GM19395 (cell line): ENCODE results near the gene EBF3.

Experiments
- ATAC-seq: cut with Tn5 transposase; IDR thresholded peaks from one replicate; pipeline ENCODE4 v1.9.1; 2021; ENCODE audit warnings: mild to moderate bottlenecking, moderate library complexity; ENCODE audit not compliant: unreplicated experiment

EBF3 gene

DNA sequence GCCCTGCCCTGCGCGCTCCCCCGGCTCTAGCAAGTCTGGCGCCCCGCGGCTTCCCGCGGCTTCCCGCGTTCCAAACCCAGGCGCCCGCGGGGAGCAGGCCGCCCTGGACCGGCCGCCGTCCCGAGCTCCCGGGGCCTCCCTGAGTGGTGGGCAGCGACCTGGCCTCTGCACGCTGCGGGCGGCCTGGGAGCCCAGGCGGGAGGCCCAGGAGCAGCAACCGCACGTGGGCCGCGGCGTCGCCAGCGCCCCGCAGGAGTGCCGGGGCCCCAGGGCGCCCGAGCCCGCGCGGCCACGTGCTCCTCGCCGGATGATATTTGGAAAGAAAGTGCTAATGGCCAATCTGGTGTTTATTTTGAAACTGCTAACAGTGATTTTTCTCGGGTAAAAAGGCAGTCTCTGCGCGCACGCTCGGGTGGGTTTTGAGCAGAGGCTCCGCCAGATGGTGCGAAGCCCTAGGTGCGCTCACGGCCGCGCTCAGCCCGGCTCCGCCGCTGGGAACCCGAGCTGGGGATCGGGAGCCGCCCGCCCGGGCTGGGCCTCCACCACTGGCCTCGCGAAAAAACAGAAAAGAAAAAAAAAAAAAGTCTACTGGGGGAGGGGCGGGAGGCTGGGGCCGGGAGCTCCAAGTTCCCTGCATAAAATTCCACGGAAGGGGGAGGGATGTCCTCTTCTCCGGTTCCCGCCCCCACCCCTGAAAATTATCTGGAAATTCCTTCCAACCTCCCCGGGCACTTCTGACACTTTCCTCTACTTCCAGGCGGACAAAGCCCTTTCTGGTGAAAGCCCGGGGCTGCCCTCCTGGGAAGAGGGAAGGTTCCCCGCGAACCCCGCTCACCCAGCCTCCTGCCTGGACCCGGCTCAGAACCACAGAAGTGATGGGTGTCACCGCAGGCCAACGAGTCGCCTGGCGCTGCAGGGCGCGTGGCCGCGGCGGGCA lies 4.3 kb downstream of the EBF3 start:
- ATAC-seq: no peak

DNA sequence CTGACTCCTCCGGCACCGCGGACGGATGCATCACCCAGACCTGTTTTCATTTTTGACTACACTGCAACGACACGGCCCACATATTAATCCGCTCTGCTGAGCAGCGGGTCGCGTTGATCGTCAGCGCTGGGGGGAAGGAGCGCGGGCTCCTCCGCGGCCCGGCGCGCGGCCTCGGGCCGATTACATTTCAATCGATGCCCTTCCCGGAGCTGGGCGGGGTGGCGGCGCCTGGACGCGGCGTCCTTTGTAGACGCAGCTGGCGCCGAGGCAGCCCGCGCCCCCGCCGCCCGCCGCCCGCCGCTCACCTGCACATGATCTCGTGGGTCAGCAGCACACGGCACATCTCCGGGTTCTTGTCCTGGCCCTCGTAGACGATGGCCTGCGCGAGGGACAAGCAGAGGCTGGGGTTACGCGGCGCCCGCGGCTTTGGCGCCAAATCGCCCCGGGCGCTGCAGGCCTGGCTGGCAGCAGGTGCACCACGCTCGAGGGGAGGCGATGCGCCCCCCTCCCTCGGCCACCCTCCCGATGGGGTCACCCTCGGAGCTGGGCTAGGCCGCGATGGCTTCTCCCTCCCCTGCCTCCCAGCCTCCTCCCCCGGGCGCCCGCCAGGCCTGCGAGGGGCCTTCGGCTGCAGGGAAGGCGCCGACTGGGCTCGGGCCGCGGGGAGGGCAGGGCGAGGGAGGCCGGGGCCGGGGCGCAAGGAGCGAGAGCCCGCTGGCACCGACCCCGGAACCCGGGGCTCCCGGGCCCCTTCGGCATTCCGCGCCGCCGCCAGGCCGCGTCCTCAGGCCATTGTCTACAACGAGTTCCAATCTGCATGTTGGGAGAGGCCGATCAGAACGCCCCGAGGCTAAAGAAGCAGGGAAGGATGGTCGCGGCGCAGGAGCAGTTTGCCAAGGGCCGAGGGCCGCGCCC lies 5.2 kb downstream of the EBF3 start:
- no peak for ATAC-seq

DNA sequence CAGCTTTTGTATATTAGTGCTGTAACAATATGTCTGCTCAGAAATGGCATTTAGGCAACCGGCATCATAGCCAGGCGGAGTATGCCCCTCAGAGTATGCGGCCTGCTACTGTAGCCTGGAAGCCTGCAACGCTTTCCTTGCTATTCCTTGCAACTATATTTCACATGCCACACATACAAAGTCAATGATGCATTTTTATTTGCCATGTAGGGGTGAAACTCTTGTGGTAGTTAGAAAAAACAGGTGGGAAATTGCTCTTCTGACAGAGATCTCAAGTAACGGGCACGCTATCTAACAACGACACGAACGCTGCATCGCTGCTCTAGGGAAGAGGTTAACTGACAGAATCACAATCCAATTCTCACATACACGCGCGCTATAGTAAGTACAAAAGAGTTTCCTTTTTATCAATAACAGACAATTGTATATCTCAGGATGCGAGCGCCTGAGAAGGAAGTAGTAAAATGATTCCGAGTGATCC lies 5.9 kb downstream of the EBF3 start:
- no peak for ATAC-seq

DNA sequence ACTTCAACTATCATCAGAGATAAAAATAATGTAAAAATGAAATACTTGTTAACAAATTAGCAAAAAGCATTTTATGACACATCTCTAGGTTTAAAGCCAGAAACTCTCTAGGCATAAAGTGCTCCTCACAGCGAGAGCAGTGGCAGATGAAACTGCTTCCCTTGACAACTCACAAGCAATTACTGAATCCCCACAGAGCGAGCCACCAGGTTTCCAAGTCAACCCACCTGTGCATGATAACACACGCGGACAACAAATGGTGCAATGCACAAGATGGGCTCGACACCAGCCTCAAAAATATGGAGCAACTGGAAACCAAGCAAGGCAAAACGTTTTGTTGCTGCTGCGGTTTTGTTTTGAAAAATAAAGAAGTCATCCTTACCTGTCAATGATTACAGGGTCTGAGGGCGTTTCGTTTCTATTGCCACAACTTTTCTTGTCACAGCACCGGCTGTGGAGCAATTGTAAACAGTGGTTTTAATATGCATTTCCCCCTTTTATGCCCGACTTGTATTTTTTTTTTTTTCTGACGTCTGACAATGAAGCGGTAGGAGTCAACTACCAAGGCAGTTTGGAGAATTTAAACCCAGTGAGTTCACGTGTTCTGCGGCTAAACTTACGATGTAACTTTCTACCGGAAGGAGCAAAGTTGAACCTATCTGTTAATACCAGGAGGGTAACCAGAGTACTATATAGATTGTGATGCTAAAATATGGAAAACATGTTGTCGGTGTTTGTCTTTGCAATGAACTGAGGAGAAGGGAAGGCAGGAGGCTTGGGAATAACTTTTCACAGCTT lies 7.0 kb downstream of the EBF3 start:
- no peak for ATAC-seq

DNA sequence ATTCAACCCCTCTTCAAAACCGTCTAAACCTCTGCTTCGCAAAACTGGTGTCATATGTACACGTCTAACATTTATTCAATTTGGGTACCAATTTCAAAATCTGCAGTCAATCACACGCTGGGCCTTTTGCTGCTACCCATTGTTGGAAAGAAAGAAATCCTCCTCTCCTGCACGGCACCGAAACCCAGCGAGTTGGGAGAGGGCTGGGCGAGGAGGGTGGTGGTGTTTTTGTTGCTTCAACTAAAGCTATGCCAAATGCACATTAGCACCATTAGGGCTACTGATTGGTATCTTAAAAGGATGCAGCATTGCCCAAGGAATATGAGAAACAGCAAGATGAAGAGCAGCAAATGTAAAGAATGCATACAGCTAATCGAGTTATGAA lies 7.8 kb downstream of the EBF3 start:
- no peak for ATAC-seq

DNA sequence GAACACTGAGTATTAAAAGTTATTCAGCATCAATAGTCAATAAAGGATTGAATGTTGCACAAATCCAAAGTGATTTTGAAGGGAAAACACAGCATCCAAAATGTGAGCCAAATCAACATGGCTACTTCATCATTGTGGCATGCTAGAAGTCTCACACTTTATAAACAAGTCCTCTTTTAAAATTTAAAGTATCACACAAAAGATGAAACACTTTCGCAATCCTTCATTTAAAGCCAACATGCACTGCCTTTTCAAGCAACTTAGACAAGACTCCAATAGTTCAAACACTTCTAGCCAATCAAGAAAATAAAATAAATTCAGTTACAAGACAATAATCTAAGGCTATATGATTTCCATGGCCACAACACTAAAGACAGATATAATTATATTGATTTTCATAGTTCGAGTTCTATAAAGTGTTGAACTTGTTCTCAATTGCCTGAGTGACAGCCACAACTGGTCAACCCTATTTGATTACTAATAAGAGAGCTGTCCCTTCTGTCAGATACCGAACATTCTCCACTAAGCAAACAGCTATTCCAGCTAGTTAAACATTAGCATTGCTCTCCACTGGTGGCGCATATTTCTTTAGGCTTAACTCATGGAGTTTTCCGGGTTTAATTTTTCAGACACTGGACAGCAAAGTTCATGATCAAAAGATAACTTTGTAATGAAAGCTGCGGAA lies 8.3 kb downstream of the EBF3 start:
- no peak for ATAC-seq

DNA sequence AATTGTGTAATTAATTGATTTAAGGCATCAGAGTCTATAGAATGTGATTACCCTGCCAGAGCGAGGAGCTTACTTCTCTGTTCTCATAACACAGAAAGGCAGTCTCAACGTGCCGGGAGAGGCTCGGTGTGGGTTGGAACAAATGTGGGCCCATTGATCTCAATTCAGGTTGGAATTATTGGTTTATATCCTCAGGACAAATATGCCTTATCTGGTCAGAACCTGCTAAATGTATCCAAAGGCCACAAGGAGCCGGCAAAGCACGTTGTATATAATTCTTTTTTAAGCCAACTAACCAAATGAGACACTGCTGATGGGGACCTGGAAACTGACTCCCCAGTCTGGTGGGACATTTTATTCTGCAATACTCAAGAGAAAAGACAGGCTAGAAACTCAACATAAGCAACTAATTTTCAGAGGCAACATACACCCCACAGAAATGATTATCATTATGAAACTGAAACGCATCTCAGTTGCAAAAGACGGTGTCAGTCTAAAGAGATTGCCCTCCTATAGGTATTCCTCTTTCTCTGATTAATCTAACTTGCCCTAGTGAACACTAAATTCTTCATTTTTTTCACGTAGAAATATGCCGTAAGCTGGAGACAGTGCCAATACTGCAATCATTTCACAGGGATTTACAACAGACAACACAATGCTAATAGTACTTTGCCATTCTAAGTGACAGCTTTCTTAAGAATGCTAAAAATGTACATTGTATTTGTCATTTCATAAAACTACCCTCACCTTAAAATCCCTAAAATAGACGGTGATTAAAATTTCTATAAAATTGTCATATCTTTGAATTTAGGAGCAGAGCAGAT lies 9.4 kb downstream of the EBF3 start:
- ATAC-seq: no peak

DNA sequence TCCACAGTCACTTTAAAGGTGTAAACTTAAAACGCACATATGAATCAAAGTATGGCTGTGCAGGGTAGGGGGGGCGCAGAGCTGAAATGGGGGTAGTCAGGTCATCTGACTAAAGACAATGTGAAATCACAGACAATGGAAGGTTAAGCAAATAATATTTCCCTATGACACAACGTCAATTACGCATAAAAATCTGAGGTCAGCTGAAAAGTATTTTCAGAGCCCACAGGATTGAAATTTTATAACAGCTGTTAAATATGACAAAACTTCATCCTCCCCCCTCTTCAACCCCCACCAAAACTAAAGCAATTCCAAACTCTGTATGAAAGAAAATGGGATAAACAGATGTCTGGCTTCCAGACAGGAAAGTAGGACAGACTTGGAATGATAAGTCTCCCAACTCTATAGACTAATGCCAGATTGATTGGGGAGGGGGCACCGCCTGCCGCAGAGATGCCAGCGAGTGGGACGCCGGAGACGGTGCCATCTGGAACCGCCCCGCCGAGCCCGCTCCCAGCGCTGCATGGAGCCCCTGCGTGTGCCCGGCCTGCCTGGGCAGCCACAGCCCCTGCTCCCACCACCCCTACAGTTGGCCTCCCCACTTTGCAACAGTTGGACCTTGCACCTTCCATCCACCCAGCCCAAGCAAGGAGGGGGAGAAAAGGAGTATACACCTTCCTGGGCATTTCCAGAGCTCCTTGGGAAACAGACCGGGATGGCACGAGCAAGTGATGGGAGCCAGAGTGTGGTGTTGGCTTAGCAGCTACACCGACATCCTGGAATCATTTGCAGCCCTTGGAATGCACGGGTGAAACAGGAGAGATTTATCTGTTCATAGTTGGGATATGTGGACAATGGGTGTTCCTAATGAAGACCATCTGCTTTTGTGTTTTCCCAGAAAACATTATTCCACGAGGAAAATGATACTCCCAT lies 10.7 kb downstream of the EBF3 start:
- ATAC-seq: no peak

DNA sequence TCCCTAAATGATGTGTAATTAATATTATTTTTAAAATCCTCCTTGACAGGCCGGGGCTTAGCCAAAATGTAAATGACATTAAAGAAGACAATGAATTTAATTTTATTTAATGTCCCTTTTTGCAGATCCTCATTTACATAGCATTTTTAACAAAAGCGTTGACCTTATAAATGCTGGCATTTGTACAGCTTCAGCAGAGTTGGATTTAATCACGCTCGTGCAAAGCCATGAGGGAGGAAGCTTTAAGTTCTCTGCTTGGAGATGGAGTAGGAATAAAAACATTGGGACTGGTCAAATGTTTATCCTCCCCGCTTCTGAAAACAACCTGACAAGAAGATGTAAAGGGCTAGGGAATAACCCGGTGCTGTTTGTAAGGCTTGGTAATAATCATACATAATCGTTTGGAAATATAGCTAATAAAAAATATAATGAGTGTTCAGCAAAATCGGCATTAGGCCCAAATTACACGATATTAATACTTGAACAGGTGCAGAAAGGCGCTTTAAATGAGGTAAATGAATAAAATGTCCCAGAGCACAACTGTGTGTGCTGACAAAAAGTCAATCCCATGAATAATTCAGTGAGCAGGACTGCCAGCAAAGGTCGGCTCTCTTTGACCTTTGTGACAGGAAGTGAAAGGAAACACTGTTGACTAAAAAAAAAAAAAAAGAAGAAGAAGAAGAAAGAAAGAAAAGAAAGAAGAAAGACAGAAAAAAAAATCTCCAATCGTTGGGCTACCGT lies 11.5 kb downstream of the EBF3 start:
- no peak for ATAC-seq

DNA sequence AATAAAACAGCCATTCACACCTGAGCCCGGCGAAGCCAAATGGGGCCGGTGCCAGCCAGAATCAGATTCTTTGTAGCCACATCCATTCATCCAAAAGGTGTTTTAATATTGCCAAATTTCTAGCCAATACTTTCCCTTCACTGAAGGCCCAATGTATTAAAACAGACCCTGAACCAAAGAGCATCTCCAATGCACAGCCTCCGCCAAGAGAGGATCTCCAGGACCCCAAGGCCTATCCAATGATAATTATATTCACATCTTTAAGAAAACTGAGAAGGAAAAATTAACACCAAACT lies 12.2 kb downstream of the EBF3 start:
- ATAC-seq: no peak

DNA sequence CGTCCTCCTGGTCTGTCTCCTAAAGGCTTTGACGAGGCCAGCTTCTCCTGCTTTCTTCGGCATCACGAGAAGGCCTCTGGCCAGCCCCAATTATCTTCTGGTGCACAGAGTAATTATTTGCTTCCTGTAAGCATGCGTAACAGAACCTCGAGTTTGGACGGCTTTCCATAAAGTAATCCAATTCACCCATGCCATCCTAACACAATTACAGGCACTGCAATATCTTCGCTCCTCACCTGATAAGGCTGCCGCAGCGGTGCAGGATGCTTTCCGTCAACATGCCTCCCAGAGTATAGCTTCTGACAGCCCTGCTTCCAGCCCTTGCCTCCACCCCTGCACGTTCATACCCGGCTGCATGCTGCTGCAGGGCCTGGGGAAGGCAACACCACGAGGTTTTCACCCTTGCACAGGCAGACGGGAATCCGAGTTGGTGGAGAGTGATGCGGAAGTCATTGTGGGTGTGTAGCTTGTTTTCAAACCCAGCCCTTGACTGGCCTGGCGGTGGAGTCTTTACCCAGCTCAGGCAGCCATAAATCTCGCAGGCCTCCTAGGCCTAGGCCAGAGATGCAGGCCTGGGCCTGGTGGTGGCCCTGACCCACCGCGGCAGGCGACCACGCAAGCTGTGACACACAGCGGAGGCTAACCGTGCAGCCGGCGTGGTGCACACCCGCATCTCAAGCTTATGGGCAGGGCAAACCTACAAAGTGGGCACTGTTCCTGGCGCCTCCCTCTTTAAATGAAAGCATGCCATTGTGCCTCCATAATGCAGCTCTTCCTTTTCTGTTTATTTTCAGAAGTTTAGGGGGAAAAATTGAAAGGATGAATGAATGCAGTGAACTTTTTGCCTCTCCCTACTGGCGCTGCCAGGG lies 12.7 kb downstream of the EBF3 start:
- no peak for ATAC-seq

DNA sequence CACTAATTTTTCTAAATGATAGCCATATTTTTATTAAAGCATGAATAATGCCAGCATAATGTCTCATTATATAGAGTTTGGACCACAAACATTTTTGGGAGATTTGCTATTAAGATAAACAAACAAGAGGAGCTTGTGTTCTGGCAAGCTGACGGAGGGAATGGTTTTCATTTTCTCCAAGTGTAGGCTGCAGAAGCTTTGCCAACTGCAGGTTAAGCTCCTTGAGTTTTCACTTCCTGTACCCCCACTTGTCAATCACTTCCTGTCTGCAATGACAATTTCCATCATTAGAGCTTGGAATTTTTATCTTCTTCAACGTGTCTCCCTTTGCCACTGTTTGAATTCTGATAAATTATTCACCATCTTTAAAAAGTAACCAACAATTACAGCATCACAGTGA lies 13.4 kb downstream of the EBF3 start:
- ATAC-seq: no peak

DNA sequence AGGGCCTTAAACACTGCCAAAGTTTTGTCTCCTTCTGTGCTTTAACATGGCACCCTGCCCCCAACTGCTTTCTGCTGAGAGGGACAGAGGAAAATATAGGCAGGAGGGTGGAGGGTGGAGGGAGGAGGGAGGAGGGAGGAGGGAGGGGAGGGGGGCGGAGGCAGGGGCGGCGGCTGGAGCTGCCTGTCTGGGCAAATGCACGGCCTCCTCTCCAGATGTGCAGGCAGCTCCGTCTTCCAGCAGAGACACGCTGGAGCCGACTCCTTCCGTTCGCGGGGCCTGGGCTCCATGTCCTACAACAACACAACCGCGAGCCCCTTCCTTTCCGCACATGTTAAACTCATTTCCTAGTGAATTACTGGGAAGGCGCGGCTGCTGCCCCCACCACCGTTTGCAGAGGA lies 14.2 kb downstream of the EBF3 start:
- ATAC-seq: no peak

DNA sequence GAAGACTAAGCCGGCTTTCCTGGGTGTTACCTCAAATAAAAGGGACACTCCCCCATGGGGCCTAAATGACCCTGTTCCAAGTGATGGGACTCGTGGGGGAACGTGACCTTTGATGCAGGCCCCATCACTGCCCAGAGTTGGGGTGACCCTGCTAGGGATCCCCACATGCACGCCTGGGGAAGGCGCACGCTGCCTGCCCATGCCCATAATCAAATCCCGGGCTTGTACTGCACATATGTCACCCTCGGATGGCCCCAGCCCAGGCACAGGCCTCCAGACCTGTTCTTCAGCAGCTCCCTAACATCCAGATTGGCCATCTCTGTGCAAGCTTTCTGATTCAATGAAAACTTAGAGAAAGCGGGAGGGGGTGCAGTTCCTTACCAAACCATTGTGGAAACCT lies 14.7 kb downstream of the EBF3 start:
- no peak for ATAC-seq

DNA sequence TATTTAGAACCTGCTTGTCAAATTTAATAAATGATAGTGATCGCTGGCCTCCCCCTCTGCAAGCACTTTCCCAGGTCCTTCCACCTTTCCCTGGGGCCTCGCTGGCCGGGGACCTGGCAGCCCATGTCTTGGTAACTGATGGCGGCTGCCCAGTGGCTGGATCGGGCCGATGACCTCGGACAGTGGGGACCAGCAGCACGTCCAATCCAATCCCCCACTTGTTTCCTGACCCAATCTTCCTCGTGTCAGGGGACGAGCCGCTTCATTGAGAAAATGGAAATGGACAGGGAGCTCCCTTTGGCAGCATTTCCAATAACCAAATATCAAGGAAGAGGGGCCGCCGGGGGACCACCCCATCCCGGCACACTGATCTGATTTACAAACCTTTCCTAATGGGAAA lies 17.2 kb downstream of the EBF3 start:
- no peak for ATAC-seq

DNA sequence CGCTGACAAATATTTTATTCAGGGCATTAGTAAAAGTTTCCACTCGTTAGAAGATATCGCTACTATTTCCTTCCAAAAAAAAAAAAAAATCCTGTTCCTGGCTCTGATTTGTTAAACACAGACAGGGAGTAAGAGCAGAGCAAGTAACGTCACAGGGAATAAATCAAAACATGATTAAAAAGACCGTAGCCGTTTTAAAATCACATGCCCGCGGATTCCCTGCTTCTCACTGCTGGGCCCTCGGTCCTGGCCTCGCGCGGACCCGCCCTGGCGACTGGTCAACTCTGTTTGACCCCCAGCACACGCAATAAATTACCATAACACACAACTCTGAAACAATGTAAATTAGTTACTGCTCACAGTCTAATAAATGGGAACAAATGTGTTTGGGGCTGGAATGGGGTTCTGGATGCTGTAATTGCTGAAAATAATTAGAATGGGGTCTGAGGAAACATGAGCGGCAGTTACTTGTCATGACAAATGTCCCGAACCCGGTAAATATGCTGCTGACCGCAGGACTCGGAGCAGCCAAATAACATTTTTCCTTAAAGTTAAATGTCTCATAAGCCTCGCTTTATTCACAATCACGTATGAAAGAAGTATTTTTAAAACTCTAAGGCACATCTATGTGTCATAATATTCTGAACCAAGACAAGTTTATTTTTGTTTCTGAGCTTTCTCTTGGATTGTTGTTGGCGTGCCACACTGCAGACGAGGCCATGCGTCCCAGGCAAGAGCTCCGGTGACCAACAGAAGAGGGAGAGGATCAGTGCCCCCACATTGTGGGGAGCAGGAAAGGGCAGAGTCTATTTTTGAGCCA lies 17.9 kb downstream of the EBF3 start:
- ATAC-seq: no peak
